K562 (cell line): ENCODE data around the gene KNDC1. TPM values are rescaled to one million over a fixed set of nuclear protein-coding genes. Genes with fewer than 3 reads are reported as not detected.

Source experiments
- ATAC-seq: fragments of 200-7000 bp; cut with Tn5 transposase; 3 replicates; pipeline ENCODE4 v1.9.1; 2020; ENCODE audit warnings: moderate library complexity
- BruUV-seq: library from RNA; stranded (reverse); fragments of 400-500 nt; replicated peaks from 2 replicates; lab custom pipeline; 2021; lab: Mats Ljungman, UMichigan
- CTCF ChIA-PET: fragments of 300-600 bp; formaldehyde crosslinking; extraction: SDS; loops from one replicate; lab custom pipeline; 2021; ENCODE audit warnings: low intra/inter-chr PET ratio; lab: Yijun Ruan, JAX
- POLR2A ChIA-PET: fragments of 300-600, 350-650 bp; sonication (Branson Sonifier 250); formaldehyde crosslinking; extraction: SDS; loops from one replicate; lab custom pipeline; 2021; ENCODE audit warnings: antibody characterized with exemption, inconsistent platforms; lab: Yijun Ruan, JAX
- DNase-seq, 4 experiments: peaks; one replicate each; pipeline versions ENCODE4 v3.0.0 to v3.0.0-alpha.2; 2011 to 2018; ENCODE audit warnings: low spot score in 3 of 4, mixed read lengths in 3 of 4; ENCODE audit errors: extremely low read depth in 1 of 4
- FAIRE-seq: peaks from 2 replicates; lab custom pipeline; 2011; peaks lifted over from hg19 to GRCh38; lab: Jason Lieb, UNC
- H2AFZ ChIP-seq: 2 replicates; pipeline ENCODE4 v1.6.0; 2011; ENCODE audit warnings: low read depth, low read length, control low read depth, inconsistent platforms
- H3K27ac ChIP-seq: fragments of 200-600 bp; 3 replicates; pipeline ENCODE4 v1.8.0; 2011; ENCODE audit warnings: low read depth, mild to moderate bottlenecking, control low read depth, inconsistent platforms, low read length, moderate library complexity, mixed read lengths; ENCODE audit errors: extremely low read depth
- H3K27me3 ChIP-seq, 2 experiments: fragments of 300-600 bp in 1 of 2; 2 replicates in 1 of 2; 3 replicates in 1 of 2; pipeline versions ENCODE4 v1.6.0 to v1.8.0; 2011; ENCODE audit warnings: inconsistent platforms in 2 of 2, low read length in 2 of 2, mild to moderate bottlenecking in 1 of 2, mixed read lengths in 1 of 2, moderate library complexity in 1 of 2; ENCODE audit not compliant: control insufficient read depth in 2 of 2, insufficient read depth in 2 of 2
- H3K36me3 ChIP-seq: fragments of 300-600 bp; 3 replicates; pipeline ENCODE4 v1.8.0; 2011; ENCODE audit warnings: mild to moderate bottlenecking, low read length, inconsistent platforms; ENCODE audit not compliant: control insufficient read depth, insufficient read depth
- H3K4me1 ChIP-seq, 2 experiments: fragments of 200-600 bp in 1 of 2; replicated peaks in 1 of 2; 2 replicates in 1 of 2; 3 replicates in 1 of 2; pipeline versions ENCODE4 v1.5.1 to v1.8.0; 2011; ENCODE audit warnings: inconsistent platforms in 2 of 2, low read length in 2 of 2, mild to moderate bottlenecking in 1 of 2, mixed read lengths in 1 of 2, moderate library complexity in 1 of 2; ENCODE audit not compliant: control insufficient read depth in 2 of 2, insufficient read depth in 2 of 2
- H3K4me2 ChIP-seq: 2 replicates; pipeline ENCODE4 v1.6.1; 2011; ENCODE audit warnings: low read length, control low read depth, inconsistent platforms, mixed read lengths; ENCODE audit not compliant: insufficient read depth
- H3K4me3 ChIP-seq: fragments of 200-600 bp; sonication (generic), shearing (Covaris generic); 2 replicates; pipeline ENCODE4 v1.5.1; 2016; ENCODE audit warnings: control low read depth, inconsistent platforms
- H3K79me2 ChIP-seq: fragments of 200-600 bp; 3 replicates; pipeline ENCODE4 v1.8.0; 2011; ENCODE audit warnings: low read length, inconsistent platforms; ENCODE audit not compliant: control insufficient read depth, insufficient read depth
- H3K9ac ChIP-seq, 2 experiments: 2 replicates each; pipeline versions ENCODE4 v1.6.0 to v1.6.1; 2011; ENCODE audit warnings: low read depth in 2 of 2, low read length in 2 of 2, control low read depth in 1 of 2, inconsistent platforms in 1 of 2, mild to moderate bottlenecking in 1 of 2, mixed read lengths in 1 of 2; ENCODE audit not compliant: insufficient read depth in 1 of 2
- H3K9me1 ChIP-seq: one replicate; pipeline ENCODE4 v1.6.0; 2011; ENCODE audit warnings: inconsistent platforms, mild to moderate bottlenecking, low read length, moderate library complexity; ENCODE audit not compliant: control insufficient read depth, insufficient read depth
- H3K9me3 ChIP-seq: replicated peaks from 2 replicates; pipeline ENCODE4 v1.5.1; 2011; ENCODE audit warnings: low read depth, low read length, inconsistent platforms; ENCODE audit not compliant: control insufficient read depth, insufficient read depth
- H4K20me1 ChIP-seq: replicated peaks from 2 replicates; pipeline ENCODE4 v1.6.1; 2011; ENCODE audit warnings: low read length, inconsistent platforms, mixed read lengths; ENCODE audit not compliant: control insufficient read depth, insufficient read depth
- CBFA2T3 ChIP-seq: fragments of 450-650 bp; IDR thresholded peaks from 2 replicates; pipeline ENCODE4 v1.6.1; 2017
- CEBPB ChIP-seq: fragments of 450-650 bp; IDR thresholded peaks from 2 replicates; pipeline ENCODE4 v1.6.1; 2016; ENCODE audit warnings: missing genetic modification characterization, missing compliant biosample characterization
- CEBPG ChIP-seq, 3 experiments: fragments of 200-800 bp in 1 of 3; sonication (Bioruptor generic) in 1 of 3; sonication (generic) in 1 of 3; formaldehyde crosslinking in 1 of 3; IDR thresholded peaks in 2 of 3; conservative IDR thresholded peaks in 1 of 3; 2 replicates each; pipeline versions ENCODE4 v1.6.1 to v1.8.0; 2016 to 2022; ENCODE audit warnings: missing compliant biosample characterization in 2 of 3, missing genetic modification characterization in 2 of 3, mild to moderate bottlenecking in 1 of 3, missing genetic modification reagents in 1 of 3
- CREBBP ChIP-seq: IDR thresholded peaks from one replicate; pipeline ENCODE4 v1.6.1; 2012; ENCODE audit warnings: low read depth, mild to moderate bottlenecking, control low read depth, inconsistent platforms, low read length
- HDGF ChIP-seq: fragments of 450-650 bp; IDR thresholded peaks from 2 replicates; pipeline ENCODE4 v1.6.1; 2016
- HIVEP1 ChIP-seq: fragments of 250-450 bp; sonication (Bioruptor Pico); IDR thresholded peaks from 2 replicates; pipeline ENCODE4 v1.4.0; 2020; ENCODE audit warnings: mild to moderate bottlenecking
- HSF4 ChIP-seq: fragments of 250-450 bp; sonication (Bioruptor Pico); IDR thresholded peaks from 2 replicates; pipeline ENCODE4 v2.1.2; 2022; ENCODE audit warnings: mild to moderate bottlenecking, moderate library complexity, borderline replicate concordance
- MTA3 ChIP-seq: fragments of 450-650 bp; formaldehyde crosslinking; IDR thresholded peaks from 2 replicates; pipeline ENCODE4 v1.6.1; 2017; ENCODE audit warnings: mild to moderate bottlenecking, borderline replicate concordance
- RFX1 ChIP-seq: fragments of 450-650 bp; IDR thresholded peaks from 2 replicates; pipeline ENCODE4 v1.6.1; 2016; ENCODE audit warnings: mild to moderate bottlenecking, moderate library complexity
- SAP30 ChIP-seq: fragments of 200-600 bp; sonication (generic); IDR thresholded peaks from 2 replicates; pipeline ENCODE4 v1.6.1; 2012; ENCODE audit warnings: borderline replicate concordance, low read depth, mild to moderate bottlenecking, moderate library complexity, low read length, control low read depth, inconsistent platforms; ENCODE audit not compliant: insufficient read depth, poor library complexity, severe bottlenecking
- TEAD2 ChIP-seq: fragments of 450-650 bp; IDR thresholded peaks from 2 replicates; pipeline ENCODE4 v1.6.1; 2016; ENCODE audit warnings: missing genetic modification characterization, control low read depth, missing compliant biosample characterization
- TGIF2 ChIP-seq: sonication (generic); formaldehyde crosslinking; IDR thresholded peaks from 2 replicates; pipeline ENCODE4 v1.8.1; 2022; ENCODE audit warnings: mild to moderate bottlenecking, missing genetic modification reagents, moderate library complexity
- TRIM25 ChIP-seq: fragments of 450-650 bp; IDR thresholded peaks from 2 replicates; pipeline ENCODE4 v1.7.0; 2016; ENCODE audit warnings: borderline replicate concordance
- ZKSCAN1 ChIP-seq: fragments of 150-350 bp; IDR thresholded peaks from 2 replicates; pipeline ENCODE4 v1.6.1; 2016; ENCODE audit warnings: low read depth, low read length
- ZNF217 ChIP-seq: sonication (generic); formaldehyde crosslinking; IDR thresholded peaks from 2 replicates; pipeline ENCODE4 v1.8.0; 2022; ENCODE audit warnings: mild to moderate bottlenecking, missing genetic modification reagents
- ZNF592 ChIP-seq: fragments of 450-650 bp; IDR thresholded peaks from 2 replicates; pipeline ENCODE4 v1.6.1; 2017; ENCODE audit warnings: antibody characterized with exemption, mild to moderate bottlenecking
- ZNF696 ChIP-seq: fragments of 250-450 bp; sonication (Bioruptor Pico); conservative IDR thresholded peaks from 2 replicates; pipeline ENCODE4 v1.4.0; 2020; ENCODE audit warnings: mild to moderate bottlenecking, moderate library complexity
- WGBS: fragments of 100-300 bp; shearing (Covaris generic); methylation state at CpG from one replicate; pipeline ENCODE4 v1.1.6; 2016; ENCODE audit warnings: low coverage, mixed read lengths; ENCODE audit not compliant: insufficient coverage; ENCODE audit errors: missing lambda C conversion rate; 5-methylcytosine and 5-hydroxymethylcytosine counted together
- in situ Hi-C: fragments of 300-500 bp; cut with MboI; formaldehyde crosslinking; loops from 4 replicates; pipeline ENCODE4 v1.15.0; 2018; ENCODE audit warnings: inconsistent platforms, mixed read lengths
- intact Hi-C: fragments of 100-400 bp; cut with micrococcal nuclease; formaldehyde crosslinking; loops from 2 replicates; pipeline ENCODE4 v1.14.2; 2022
- polyA plus RNA-seq, 8 experiments: library from polyadenylated mRNA; depleted of rRNA in 4 of 8; stranded (reverse) in 5 of 8; unstranded in 3 of 8; fragments of >200 nt; fragmentation: Nextera tagmentation in 2 of 8; fragmentation: Illumina TruSeq in 1 of 8; extraction: Ambion mirVana in 2 of 8; extraction: Trizol in 1 of 8; gene quantifications; 2 replicates each; pipeline versions ENCODE4 v1.2.1 to v1.2.3, GENCODE V29; 2011 to 2014; ENCODE audit warnings: inconsistent platforms in 1 of 8, missing spikeins in 1 of 8
- total RNA-seq, 7 experiments: library from RNA; depleted of rRNA in 6 of 7; stranded (reverse); fragments of >200 nt in 6 of 7; fragmentation: Illumina TruSeq in 2 of 7; extraction: Trizol in 2 of 7; gene quantifications; 2 replicates each; pipeline versions ENCODE4 v1.2.1 to v1.2.3, GENCODE V29; 2011 to 2021; ENCODE audit warnings: low replicate concordance in 1 of 7

KNDC1 gene
- total and polyA plus RNA-seq, 9 of the 15 experiments (the other 6 are each of a cell fraction or from before 2014, with no cell fraction given) = 0.07 to 0.26 (median 0.11) TPM; not detected in 6

- TF ChIP-seq ZNF592 (no peak), SAP30 (no peak), ZKSCAN1 (no peak), RFX1 (no peak)
Measured at GRCh38 chr10:133189256-133189655, 29.2 kb downstream of the KNDC1 start (continued).

- no peak for FAIRE-seq
- H3K27ac ChIP-seq = no peak overlapping the region
- CTCF ChIA-PET = no interaction called here
- no peak overlapping the region for H2AFZ ChIP-seq
- no peaks in the 10 kb centered on the region for H3K9me1 ChIP-seq
- H3K4me2 ChIP-seq = no peak overlapping the region
- in situ Hi-C loops = no loop called here
- no peak overlapping the region for H3K4me3 ChIP-seq
- H3K79me2 ChIP-seq = no peaks in the 10 kb centered on the region
- intact Hi-C loops = no loop called here
- TF ChIP-seq CBFA2T3 (no peak), MTA3 (no peak), HIVEP1 (CRISPR knock-in tag) (no peak), TRIM25 (no peak), CREBBP (no peak), TGIF2 (CRISPR knock-in tag) (no peak), CEBPG (CRISPR knock-in tag; IDR thresholded peaks at IDR 0.05) (no peak), CEBPG (tag; conservative IDR thresholded peaks at IDR 0.05 in 1 of 2, IDR thresholded peaks at IDR 0.05 in 1 of 2) (no peak), TEAD2 (tag) (no peak), ZNF217 (CRISPR knock-in tag) (no peak), HDGF (no peak), HSF4 (CRISPR knock-in tag) (no peak), ZNF696 (CRISPR knock-in tag) (no peak), CEBPB (tag) (no peak)
- TF ChIP-seq, all 486 proteins: peak for 0
- Histone ChIP-seq H3K36me3 (no peaks in the 10 kb centered on the region), H4K20me1 (peaks cover 3% of the 10 kb centered on the region; the same call in 1 of the 2 replicates), H3K4me1 (peaks cover 0 to 23% of the 10 kb centered on the region in 2 experiments; a peak in 2 of 5 replicates), H3K9me3 (no peaks in the 10 kb centered on the region), H3K9ac (no peak overlapping the region), H3K27me3 (peaks cover 5 to 45% of the 10 kb centered on the region in 2 experiments; a peak in 4 of 5 replicates)
- DNase-seq = no peak
- no peak for ATAC-seq
- whole genome bisulfite sequencing = 2% methylated on average over 5 of the region's 14 CpGs
- POLR2A ChIA-PET = no interaction called here
- BruUV-seq = no TSS peak
Measured at GRCh38 chr10:133189726-133190125, 29.7 kb downstream of the KNDC1 start.
